ENCODE data around the gene METTL27.

The METTL27 gene

DNA sequence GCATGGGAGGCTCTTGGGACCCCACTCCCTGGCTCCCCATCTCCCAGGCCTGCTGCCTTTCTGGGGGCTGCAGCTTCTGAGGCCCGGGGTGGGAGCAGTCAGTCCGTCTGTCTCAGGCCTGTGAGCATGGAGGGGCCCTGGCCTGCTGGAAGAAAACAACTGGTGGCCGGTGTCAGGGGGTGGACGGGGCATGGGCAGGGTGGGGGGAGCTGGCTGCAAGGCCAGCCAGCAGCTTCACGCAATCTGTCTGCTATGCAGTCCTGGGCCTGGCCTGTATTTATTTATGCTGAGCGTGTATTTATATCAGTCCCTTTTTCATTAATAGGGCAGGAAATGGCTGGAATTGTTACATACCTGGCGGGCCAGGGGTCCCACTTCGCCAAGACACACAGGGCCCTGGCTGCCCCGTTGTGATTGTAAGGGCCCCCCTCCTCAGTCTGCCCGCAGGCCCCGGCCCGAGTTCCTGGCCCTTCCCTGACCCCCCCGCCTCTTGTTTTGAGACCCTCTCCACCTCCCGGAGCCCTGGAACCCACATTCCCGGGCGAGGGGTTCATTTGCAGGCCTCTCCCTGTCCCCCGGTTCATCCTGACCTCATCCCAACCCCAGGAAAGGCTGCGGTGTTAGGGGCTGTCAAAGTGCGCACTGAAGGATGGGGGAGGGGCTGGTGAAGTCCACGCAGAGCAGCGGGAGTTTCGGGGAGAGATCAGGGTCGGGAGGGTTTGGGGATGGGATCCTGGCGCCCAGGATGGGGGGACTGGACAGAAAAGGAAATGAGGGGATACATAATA is 26.9 kb upstream of the METTL27 start:
- no peak for DNase-seq

DNA sequence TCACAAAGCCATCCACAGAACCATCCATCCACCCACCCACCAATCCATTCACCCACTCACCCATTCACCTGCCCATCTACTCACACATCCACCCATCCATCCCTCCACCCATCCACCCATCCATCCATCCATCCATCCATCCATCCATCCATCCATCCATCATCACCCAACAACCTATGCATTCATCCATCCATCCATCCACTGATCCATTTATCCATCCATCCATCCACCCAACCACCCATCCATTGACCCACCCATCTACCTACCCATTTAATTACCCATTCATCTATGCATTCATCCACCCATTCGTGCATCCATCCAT is 24.1 kb upstream of the METTL27 start:
- DNase-seq, result no peak

- peak; percentile 85 for DNase-seq
Measured at GRCh38 chr7:73865738-73866445, 23.6 kb upstream of the METTL27 start.

DNA sequence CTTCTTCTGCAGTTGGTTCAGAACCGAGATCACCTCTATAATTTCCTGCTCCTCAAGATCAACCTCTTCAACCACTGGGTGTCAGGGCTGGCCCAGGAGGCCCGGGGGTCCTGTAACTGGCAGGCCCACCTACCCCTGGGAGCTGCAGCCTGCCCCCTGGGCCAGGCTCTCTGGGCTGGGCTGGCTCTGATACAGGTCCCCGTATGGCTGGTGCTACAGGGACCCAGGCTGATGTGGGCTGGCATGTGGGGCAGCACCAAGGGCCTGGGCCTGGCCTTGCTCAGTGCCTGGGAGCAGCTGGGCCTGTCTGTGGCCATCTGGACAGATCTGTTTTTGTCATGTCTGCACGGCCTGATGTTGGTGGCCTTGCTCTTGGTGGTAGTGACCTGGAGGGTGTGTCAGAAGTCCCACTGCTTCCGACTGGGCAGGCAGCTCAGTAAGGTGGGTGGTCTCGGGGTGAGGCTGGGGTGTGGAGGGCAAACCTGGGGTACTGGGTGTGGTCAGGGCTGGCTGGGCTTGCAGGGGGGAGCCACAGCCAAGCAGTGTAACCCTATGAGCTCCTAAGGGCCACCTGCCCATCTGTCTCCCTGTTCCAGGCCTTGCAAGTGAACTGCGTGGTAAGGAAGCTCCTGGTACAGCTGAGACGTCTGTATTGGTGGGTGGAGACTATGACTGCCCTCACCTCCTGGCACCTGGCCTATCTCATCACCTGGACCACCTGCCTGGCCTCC is 22.8 kb upstream of the METTL27 start:
- no peak for DNase-seq

DNA sequence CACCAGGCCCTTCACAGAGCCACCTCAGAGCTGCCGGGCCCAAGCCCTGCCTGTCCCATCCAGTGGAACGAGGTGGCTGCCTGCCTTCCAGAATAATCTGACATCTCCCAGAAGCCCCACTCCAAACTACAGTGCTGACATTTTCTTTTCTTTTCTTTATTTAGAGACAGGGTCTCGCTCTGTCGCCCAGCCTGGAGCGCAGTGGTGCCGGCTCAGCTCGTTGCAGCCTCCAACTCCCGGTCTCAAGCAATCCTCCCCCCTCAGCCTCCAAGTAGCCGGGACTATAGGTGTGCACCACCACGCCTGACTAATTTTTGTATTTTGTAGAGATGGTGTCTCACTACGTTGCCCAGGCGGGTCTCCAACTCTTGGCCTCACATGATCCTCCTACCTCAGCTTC is 19.0 kb upstream of the METTL27 start:
- no peak for DNase-seq

- no peak for DNase-seq
Measured at GRCh38 chr7:73860859-73861258, 18.5 kb upstream of the METTL27 start, which contains the start of gene TMEM270. Gene TMEM270 (plus strand): TSS chr7:73861159. CDS start chr7:73861195, 36 bp downstream.

- peak; percentile 37 for DNase-seq
Measured at GRCh38 chr7:73858807-73859206, 16.5 kb upstream of the METTL27 start.

- DNase-seq, result no peak
Measured at GRCh38 chr7:73856941-73857340, 14.6 kb upstream of the METTL27 start.

DNA sequence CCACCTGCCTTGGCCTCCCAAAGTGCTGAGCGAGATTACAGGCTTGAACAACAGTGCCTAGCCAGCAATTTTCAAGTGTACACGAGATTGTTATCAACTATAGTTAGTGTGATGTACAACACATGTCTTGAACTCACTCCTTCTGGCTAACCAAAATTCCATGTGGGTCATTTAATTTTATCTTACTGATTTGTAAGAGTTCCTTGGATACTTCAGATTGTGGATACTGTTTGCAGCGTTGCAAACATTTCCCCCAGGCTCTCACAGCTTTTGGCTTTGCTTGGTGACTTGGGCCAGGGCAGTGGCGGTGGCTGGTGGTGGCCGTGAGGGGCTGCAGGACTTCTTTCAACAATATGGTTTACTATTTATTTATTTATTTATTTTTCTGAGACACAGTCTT is 10.2 kb upstream of the METTL27 start:
- no peak for DNase-seq

DNA sequence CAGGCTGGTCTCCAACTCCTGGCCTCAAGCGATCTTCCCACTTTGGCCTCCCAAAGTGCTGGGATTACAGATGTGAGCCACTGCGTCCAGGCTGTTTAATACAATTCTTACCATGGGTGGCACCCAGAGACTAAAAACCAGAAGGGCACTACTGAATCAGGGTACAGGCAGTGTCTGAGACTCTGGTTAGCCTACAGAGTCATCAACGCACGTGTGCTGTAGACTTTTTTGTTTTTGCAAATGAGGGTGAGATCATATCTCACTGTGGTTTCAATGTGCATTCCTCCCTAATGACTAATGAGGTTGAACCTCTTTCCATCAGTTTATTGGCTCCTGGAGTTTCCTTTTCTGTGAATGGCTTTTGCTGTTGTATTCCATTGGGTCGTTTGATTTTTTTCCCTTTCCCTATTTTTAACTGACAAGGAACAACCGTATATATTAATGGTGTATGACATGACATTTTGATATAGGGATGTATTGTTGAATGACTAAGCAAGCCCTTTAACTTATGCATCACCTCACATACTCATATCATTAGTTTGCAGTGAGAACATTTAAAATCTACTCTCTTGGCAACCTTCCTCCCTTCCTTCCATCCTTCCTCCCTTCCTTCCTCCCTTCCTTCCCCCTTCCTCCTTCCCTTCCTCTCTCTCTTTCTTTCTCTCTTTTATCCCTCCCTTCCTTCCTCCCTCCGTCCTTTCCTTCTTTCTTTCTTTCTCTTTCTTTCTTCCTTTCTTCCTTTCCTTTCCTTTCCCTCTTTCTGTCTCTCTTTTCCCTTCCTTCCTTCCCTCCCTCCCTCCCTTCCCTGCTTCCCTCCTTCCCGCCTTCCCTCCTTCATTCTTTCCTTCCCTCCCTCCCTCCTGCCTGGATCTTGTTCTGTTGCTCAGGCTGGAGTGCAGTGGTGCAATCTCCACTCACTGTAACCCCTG is 9.4 kb upstream of the METTL27 start:
- DNase-seq, result peak; percentile 89

DNA sequence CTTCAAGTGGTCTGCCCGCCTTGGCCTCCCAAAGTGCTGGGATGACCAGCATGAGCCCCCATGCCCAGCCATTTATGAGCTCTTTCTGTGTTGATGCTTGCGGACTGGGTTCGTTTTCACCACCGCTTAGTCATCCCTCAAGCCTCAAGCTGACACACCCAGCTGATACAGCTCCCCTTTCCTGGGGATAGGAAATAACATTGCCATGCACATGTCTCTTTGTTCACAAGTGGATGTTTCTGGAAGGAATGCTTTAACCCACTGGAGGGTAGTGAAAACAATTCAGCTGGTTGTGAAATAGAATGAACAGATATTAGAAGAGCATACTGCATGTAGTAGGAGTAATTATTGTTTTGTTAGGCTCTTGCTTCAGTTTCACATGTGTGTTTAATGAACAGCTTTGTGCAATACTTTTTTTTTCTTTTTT is 8.5 kb upstream of the METTL27 start:
- DNase-seq, result peak; percentile 80

DNA sequence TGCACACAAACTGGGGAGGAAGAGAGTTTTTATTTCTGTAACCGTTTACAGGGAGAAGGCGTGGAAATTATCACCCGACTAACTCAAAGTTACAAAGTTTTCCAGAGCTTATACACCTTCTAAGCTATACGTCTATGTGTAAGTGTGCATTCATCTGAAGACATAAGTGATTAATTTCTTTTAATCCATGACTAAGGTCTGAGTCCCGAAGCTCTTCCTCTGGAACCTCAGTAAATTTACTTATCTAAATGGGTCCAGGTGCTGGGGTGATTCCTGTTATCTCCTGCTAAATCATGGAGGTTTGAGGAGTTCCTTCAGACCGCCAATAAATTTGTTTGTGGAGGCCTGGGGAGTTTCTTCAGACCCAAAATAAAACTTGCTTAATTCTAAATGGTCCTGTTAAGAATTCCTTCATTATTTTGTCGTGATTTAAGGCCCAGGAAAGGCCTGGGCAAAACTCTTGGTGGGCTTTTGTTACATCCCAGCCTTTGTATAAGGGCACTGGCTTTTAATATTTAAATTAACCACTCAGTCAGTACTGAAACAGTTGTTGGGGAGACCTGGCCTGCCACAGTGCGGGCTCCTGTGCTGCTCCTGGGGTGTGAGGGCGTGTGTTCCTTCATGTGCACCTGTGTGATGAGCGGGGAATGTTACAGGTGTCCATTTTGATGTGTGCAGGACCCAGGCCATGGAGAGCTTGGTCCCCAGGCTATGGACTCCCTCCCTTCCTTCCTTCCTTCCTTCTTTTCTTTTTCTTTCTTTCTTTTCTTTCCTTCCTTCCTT is 5.8 kb upstream of the METTL27 start:
- no peak for DNase-seq

DNA sequence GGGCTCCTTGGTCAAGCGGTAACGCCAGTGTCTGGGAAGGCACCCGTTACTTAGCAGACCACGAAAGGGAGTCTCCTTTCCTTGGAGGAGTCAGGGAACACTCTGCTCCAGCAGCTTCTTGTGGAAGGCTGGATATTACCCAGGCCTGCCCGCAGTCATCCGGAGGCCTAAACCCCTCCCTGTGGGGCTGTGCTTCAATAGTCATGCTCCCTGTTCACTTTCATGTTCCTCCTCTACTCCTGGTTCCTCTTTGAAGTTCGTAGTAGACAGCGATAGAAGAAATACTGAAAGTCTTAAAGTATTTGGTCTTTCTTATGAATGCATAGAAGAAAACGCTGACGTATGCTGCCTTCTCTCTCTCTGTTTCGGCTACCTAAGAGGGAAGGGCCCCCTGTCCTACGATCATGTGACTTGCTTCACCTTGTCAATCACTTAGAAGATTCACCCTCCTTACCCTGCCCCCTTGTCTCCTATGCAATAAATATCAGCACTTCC is 3.4 kb upstream of the METTL27 start:
- peak; percentile 72 for DNase-seq

DNA sequence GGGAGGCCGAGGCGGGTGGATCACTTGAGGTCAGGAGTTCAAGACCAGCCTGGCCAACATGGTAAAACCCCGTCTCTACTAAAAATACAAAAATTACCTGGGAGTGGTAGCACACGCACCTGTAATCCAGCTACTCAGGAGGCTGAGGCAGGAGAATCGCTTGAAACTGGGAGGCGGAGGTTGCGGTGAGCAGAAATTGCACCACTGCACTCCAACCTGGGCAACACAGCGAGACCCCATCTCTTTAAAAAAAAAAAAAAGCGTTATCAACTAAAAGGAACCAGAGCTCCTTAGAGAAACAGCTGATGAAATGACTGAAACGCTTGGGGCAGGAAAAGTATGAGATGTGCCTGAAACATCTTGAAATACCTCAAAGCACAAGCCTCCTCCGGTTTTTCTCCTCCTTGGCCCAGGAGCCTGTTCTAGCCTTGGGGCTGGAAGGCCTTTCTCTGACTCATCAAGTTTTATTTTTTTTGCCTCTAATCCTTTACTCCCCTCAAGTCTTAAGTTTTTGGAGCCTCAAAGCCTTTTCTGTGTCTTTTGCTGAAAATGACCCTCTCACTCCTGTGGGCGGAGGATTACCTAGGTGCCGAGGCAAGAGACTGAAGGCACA is 2.6 kb upstream of the METTL27 start:
- DNase-seq, result no peak

GRCh38 chr7:73844131-73844547 is 1.8 kb upstream of the METTL27 start:
- no peak for DNase-seq

- no peak for DNase-seq
Measured at GRCh38 chr7:73841689-73842066, 638 bp downstream of the METTL27 start.

- DNase-seq, result no peak
Measured at GRCh38 chr7:73840715-73841379, 1.5 kb downstream of the METTL27 start.

DNA sequence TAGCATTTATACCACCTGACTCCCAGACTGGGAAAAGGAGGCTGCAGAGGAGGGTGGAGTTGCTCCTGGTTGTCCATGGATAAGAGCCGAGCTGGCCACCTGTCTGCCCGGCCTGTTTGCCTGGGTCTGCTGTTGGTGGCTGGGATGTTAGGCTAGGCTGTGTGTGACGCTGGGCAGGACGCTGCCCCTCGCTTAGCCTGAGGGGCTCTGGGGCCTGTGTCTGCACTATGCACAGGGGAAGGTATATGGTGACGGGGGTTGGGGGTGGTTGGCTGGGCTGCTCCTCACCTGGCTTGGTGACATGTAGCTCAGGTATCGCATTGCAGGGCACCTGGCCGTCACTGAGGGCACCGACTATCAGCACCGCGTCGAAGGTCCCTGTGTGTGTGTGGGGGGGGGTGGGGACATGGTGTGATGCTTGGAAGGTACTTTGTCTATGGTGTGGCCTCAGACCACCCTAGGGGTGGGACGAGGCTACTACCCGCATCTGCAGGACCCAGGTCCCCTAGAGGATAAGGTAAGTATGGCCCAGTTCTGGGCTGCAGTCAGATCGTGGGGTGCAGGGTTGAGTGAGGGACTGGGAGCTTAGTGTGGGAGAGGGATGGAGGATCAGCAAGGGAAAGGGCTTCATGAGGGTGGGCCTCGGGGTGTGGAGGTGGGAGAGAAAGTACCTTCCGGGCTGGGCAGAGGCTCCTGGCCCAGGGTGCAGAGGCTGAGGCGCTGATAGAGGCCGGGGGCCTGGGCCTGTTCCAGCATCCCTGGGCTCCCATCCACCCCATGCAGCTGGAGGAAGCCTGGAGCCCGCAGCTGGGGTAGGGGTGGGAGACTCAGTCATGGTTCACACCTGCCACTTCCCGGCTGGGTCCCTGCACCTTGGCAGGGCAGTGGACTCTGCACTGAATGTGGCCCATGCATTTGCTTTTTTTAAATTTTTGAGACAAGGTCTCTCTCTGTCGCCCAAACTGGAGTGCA is 2.3 kb downstream of the METTL27 start:
- no peak for DNase-seq

GRCh38 chr7:73839290-73839689 is 3.0 kb downstream of the METTL27 start:
- DNase-seq, result no peak
